NCI-H82 (cell line): Measurements from ENCODE around the gene CCBE1.

Experiments
- DNase-seq: peaks from one replicate; lab custom pipeline; 2025; lab: John Stamatoyannopoulos, UW

CCBE1 gene

DNA sequence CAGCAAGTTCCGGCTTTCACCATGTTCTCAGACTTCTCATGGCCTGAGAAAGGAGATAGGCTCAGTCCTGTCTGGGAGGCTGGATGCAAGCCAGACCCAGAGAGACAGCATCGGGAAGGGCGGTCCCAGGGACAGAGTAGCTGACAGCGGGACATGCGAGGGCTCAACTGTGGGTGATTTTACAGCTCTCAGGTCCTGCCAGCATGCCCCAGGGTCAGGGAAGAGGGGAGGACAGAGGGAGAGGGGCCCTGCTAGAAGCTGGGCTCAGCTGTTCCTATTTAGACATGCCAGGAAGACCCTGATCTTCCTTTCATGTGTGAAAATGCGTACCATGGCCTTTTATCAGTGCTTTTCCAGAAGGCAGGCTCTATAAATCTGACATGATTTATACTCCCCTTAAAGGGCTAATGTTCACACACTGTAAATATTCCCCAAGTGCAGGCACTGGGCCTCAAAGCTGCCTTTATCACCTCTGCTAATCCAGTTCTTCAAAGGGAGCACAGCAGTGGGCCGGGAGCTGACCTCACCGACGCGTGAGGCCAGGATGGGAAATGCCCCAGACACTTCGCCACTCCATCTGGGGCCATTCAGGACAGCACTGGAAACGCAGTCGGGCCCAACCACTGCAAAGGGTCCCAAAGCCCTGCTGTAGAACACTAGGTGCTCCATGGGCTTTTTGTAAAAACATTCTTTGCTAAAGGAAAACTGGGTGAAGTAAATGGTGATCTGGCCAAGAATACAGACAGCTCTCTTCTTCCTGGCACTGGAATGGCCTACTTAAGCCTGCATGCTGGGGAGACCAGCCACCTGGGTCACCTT lies 242.1 kb downstream of the CCBE1 start:
- DNase-seq, result peak; percentile 52

DNA sequence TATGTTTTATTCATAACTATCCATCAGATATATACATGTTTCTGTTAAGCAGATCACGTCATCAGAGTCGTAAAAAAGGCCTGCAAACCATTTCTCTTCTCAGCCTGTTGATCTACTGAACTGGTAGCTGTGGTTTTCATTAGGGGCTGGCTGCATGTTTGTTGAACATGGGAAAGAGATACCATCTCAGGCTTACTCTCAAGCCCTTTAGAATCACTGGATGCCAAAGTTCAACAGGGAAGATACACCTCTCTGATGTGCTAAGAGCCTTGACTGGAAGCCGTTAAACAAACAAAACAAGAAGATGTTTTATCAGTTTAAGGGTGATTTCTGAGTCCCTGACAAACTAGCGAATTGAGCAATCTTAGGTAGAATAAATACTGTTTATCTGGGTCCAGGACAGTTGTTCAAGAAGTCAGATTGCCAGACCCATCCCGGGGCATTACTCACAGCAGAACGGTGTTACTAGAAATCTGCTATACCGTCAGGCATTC lies 243.7 kb downstream of the CCBE1 start:
- DNase-seq, result no peak

- DNase-seq, result no peak
These were observed 245.3 kb downstream of the CCBE1 start for GRCh38 chr18:59451963-59452362.

DNA sequence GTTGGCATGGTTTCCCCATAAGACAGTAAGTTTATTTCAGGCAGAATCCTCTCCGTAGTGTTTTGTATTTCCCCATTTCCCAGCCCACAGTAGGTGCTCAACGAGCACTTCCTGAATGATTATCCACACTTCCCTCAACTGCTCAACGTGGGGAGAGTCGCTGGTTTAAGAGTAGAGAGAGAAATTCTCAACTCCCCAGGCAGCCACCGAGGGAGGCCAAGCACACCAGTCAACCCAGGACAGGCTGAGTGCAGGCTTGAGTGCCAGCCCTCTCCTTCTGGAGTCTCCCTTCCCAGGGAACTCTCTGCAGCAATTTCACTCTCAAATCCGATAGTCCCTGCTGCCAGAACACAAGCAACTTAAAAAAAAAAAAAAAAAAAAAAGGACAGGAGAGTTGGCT lies 246.2 kb downstream of the CCBE1 start:
- no peak for DNase-seq

DNA sequence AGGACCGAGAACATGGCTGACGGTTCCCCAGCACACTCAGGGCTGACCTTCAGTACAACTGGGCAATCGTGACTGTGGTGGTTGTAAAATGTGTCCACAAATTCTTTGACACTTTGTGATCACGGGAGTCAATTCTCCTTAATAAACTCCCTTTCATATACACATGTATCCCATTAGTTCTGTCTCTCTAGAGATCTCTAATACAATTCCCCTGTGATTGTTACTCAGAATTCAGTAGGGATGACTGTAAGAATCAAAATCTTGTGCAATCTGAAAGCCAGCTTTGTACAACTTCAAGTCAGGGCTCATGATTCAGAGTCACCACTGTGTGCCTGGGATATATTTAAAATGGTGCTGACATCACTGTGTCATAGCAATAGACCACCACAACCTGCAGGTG lies 248.7 kb downstream of the CCBE1 start:
- no peak for DNase-seq

DNA sequence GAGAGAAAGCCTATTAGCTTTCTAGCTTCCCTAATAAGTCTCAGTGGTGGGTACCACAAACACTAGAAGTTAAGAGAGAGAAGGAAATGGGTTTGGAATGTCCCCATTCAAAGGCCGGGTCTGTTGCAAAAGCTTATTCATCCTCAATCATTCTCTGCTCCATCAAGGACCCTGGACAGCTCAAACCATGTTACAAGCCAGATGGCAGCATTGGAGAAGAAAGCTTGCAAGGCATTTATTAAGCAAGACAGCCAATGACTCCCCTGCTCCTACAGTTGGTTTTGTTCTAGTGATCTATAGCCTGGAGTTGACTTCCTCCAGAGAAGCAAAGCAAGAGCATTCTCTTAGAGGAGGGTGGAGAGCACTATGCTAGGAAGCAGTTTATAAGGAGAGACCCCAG lies 251.2 kb downstream of the CCBE1 start:
- no peak for DNase-seq

GRCh38 chr18:59437851-59438569 lies 259.2 kb downstream of the CCBE1 start:
- DNase-seq, result no peak

DNA sequence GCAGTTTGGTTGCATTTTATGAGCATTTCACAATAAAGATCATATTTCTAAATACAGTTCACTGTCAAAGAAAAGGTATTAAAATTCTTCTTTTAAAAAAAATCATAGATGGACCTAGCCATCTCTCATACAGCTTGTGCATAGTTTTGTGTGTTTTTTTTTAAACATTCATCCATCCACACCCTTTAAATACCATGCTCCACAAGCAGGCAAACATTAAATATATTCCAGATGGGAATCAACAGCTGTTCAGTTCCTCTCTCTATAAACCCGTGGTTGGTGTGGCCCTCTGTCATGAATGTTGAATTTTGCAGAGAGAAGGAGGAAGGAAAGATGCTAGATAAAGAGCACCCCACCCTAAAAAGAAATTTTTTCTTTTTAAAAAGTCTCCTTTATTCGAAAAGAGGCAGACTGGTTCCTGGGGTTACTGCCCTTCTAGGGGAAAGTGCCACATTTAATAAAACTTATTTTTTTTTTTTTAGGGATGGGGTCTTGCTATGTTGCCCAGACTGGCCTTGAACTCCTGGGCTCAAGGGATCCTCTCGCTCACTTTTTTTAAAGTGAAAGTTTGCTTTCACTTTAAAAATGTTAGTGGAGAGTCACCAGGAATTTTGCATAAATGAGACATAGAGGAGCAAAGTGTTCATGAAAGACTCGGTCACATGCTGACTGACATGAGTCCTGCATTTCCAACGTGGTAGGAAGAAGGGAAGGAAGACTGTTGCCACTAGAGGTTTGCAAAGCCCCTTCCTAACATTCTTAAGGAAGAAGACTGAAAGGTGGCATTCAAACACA lies 264.2 kb downstream of the CCBE1 start:
- DNase-seq, result no peak

DNA sequence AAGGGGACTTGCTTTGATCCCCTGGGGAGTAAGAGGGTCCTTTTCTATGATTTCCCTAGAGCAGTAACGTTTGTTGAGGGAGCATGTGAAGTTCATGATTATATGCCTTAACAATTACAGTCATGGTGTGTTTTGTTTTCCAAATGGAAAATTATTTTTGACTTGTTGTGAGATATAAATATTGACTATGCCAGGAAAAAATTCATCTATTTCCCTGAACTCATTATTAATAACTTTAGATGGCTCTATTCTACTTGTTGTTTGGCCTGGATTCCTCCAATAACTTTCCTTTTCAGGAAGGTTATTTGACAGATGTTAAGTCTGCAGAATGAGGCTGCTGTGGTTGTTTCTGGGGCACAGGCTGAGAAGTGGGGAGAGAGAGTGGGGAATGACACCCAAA lies 266.1 kb downstream of the CCBE1 start:
- no peak for DNase-seq

DNA sequence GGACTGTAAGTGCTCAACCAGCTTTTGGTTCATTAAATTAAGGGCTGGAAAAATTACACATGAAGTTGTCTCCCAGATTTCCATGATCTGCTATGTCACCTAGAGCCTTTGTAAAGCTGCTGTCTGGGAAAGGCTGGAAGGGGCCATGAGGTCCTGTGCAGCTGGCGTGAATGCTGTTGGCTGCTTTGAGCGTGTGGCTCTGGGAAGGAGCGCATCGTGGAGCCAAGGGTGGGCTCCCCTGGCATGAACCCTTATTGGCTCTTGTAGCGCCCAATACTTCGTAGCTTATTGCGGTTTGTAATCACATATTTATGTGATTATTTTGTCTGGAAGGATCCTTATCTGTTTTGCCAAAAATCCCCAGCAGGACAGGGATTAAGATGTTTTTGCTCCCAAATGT lies 267.6 kb downstream of the CCBE1 start:
- peak; percentile 22 for DNase-seq

DNA sequence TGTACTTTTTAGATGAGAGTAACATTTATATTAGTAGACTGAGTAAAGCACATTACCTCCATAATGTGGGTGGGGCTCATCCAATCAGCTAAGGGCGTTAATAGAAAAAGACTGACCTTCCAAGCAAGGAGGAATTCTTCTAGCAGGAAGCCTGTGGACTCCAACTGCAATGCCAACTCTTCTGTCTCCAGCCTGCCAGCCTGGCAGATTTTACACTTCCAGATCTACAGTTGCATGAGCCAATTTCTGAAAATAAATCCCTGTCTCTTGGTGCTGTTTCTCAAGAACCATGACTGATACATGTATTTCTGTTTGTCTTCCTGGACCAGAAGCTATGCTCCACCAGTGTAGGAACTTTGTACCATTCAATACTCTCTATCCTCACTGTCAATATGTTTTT lies 269.2 kb downstream of the CCBE1 start:
- no peak for DNase-seq

DNA sequence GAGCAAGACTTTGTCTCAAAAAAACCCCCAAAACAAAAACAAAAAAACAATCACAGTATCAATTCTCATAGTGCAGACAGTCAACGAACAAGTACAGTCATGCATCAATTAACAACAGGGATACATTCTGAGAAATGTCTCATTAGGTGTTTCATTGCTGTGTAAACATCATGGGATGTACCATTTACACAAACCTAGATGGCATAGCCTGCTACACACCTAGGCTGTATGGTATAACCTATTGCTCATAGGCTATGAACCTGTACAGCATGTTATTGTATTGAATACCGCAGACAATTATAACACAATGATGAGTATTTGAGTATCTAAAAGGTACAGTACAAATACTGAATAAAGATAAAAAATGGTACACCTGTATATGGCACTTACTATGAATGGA lies 270.4 kb downstream of the CCBE1 start:
- no peak for DNase-seq

DNA sequence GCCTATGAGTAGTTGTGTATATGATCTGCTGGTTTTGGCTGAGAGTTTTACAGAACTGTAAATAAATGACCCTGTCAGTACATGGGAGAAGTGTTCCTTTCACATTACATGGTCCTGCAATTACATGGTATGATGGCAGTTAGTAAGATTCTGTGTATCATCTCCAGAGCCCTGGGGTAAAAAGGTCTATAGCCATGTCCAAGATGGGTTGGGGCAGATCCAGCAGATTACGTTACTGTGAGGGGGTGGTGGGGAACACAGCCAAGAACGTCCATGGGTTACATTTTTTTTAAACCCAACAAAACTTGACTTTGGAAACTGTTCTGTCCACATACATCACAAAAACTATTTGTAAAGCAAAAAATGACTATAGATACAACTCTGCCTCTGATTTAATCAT lies 274.0 kb downstream of the CCBE1 start:
- DNase-seq, result no peak

DNA sequence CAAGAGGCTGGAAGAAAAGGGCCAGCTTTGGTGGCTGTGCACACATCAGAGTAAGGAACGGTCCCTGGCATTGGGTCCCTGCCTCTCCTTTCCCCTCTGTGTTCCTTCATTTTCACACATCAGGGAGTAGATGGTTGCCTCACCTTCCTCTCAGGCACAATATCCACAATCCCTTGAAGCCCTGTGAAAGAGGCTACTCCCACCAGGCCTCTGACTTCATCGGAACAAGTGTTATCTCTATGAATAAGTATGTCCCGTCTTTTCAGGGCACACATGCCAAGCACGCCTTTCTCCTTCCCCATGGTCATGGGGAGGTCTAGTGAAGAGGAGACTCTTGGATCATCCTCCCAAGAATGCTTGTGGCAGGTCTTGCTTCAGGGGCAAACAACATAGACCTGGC lies 277.0 kb downstream of the CCBE1 start:
- DNase-seq, result no peak

GRCh38 chr18:59419386-59419785 lies 277.8 kb downstream of the CCBE1 start:
- no peak for DNase-seq

DNA sequence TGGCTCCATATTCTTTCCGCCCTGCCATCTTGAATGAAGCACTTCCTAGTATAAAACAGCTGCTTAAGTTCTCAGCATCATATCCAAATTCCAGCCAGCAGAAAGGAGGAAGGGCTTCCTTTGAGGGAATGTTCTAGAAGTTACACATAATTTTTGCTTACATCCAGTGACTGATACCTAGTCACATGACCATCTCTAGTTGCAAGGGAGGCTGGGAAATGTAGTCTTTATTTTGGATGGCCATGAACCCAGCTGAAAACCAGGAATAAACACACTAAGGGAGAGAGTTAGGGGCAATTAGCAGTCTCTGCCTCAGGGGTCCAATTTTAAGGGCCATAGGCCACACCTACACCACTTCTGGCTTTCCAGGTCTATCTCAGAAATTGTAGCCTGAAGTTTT lies 280.4 kb downstream of the CCBE1 start:
- peak; percentile 10 for DNase-seq

DNA sequence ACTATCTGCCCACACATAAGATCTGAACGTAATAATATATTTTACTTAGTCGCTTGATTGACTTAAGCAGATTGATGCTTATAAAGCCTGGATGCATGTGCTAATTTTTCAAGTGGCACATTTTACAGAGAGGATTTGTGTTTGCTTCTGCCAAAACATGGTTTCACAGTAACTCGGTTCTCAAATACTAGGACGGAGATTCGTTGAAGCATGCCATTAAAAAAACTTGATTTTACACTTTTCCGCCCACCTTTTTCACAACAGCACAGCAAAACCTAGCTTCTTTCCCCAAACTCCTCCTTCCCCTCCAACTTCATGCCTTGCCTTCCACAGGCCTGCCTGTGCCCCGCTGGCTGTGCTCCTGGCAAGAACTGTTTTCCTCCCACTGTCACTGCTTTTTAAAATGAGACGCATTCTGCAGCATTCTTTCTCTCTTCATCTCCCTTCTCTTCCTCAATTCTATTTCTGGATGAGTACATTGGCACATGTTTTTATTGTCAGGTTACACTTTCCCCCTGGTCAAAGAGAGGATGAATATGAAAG lies 283.0 kb downstream of the CCBE1 start:
- no peak for DNase-seq

GRCh38 chr18:59402432-59403090 lies 294.7 kb downstream of the CCBE1 start:
- DNase-seq, result peak; percentile 98

- DNase-seq, result no peak
These were observed 296.8 kb downstream of the CCBE1 start for GRCh38 chr18:59400407-59400806.

GRCh38 chr18:59395226-59396175 lies 301.7 kb downstream of the CCBE1 start:
- no peak for DNase-seq

DNA sequence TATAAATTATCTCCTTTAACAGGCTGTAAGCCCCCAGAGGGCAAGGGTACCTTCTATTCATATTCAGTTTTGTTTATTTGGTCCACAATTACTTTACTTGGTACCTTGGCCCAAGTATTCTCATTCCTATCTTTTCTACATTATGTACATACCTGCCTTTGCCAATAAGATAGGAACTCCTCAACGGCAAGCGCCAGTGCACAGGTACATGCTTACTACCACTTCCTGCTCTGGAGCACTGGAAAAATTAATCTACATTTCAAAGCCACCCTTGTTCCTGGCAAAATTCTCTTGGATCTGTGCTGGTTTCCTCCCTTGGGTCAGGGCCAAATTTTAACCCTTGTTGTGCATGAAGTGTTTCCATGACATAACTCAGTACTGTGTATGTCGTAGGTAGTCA lies 303.8 kb downstream of the CCBE1 start:
- DNase-seq, result no peak
